GM21786 (cell line): ENCODE results near the gene CLBA1.
A peak's percentile ranks its signal among the peaks of the same experiment; 100 is the strongest.
"Not testable (repeated sequence)": the region's sequence is repeated elsewhere in the genome, so short reads cannot be mapped to it uniquely, and the experiment has no call there.

Source experiments
- ATAC-seq: cut with Tn5 transposase; IDR thresholded peaks from one replicate; pipeline ENCODE4 v1.9.1; 2021; ENCODE audit not compliant: unreplicated experiment

CLBA1 gene

DNA sequence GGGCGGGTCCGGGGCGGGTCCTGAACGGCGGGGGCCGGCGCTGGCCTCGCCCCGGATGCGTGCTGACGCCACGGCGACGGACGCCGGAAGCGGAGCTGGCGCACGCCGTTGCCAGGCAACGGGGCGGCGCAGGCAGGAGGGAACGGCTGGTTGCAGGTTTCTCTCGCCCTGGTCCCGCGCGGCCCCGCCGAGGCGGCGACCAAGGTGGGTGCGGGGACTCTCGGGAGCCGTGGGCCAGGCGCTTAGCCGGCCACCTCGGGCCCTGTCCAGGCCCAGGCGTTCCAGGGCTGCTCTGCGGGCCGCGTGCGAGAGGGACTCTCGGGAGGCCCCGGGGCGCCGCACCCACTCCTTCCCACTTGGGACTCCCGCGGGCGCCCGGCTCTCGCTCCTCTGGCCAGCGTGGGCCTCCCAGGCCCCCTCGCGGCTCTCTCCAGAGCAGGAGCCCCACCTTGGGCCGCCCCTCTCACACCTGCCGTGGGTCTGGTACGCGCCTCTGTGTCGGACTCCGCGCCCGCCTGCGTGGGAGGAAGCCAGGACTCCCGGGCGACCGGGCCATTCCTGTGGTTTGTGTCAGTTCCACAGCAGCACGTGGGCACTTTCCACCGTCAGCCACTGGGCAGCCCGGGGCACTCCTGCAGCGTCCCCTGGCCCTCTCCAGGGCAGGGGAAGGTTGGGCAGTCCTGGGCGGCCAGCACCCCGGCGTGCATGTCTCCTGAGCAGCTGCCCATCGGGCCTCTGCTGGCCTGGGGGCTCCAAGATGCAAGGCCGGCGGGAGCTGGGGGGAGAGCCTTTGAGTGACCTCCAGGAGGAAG is at the start of gene CLBA1:
CLBA1 (plus strand) TSS at position 114 of the 812 bp plus-strand sequence; CDS start at position 758, 644 bp downstream.
- peak; percentile 86 for ATAC-seq

GRCh38 chr14:104935955-104936354 is 49.6 kb upstream of the CLBA1 start:
- no peak for ATAC-seq

GRCh38 chr14:104936361-104937155 is 49.0 kb upstream of the CLBA1 start:
- no peak for ATAC-seq

- no peak for ATAC-seq
These were observed 48.4 kb upstream of the CLBA1 start for GRCh38 chr14:104937161-104937560.

GRCh38 chr14:104937694-104938365 is 47.8 kb upstream of the CLBA1 start:
- no peak for ATAC-seq

DNA sequence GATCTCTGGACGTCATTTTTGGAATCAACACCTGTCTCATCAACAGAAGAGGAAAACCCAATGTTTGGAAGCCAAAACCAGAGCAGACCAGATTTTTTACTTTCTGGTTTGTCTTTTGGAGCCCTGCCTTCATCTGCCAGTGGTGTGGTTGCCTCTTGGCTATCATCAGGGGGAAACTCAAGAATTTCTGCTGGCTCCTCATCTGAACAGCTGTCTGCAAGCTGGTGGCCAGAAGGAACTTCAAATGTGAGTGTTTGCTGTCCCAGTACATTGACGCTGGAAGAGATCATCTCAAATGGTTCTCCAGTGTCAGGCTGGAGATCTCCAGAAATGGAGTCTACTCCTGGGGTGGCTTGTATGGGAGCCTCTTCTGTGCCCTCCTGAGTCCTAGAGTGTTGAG is 47.2 kb upstream of the CLBA1 start:
- no peak for ATAC-seq

DNA sequence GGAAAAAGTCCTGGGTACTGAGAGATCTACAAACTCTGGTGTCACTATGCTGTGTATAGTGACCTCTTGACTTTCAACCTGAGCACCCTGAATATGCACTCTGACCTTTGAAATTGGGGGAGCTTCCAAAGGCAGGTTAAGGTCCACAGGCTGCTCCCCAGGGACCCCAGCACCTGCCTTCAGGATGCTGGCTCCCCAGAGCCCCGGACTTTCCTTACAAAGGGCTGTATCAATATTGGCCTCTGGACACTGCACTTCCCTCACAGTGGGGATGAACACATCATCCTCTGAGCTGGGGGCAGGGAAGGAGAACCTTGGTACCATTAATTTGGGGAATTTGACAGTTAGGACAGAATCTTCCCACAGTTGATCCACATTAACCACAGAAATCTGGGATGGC is 46.6 kb upstream of the CLBA1 start:
- no peak for ATAC-seq

GRCh38 chr14:104939666-104940410 is 45.8 kb upstream of the CLBA1 start:
- no peak for ATAC-seq

GRCh38 chr14:104940526-104941150 is 45.0 kb upstream of the CLBA1 start:
- ATAC-seq, result no peak

GRCh38 chr14:104941508-104942365 is 43.9 kb upstream of the CLBA1 start:
- ATAC-seq, result no peak

DNA sequence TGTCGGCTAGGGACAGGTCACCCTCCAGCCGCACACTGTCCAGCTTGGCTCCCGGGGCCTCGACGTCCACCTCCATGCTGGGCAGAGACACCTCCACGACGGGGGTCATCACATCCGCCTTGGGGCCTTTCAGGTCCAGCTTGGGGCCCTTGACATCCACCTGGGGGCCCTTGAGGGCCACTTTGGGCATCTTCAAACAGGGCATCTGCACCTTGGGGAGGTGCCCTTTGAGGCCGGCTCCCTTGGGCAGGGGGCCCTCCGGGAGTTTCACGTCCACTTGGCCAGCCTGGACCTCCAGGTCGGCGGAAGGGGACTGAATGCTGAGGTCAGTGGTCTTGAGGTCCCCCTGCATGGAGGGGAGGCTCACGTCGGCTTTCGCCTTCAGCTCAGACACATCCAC is 43.0 kb upstream of the CLBA1 start:
- no peak for ATAC-seq

GRCh38 chr14:104943216-104944015 is 42.2 kb upstream of the CLBA1 start:
- ATAC-seq, result not testable (repeated sequence)

- not testable (repeated sequence) for ATAC-seq
These were observed 41.6 kb upstream of the CLBA1 start for GRCh38 chr14:104944016-104944308.

DNA sequence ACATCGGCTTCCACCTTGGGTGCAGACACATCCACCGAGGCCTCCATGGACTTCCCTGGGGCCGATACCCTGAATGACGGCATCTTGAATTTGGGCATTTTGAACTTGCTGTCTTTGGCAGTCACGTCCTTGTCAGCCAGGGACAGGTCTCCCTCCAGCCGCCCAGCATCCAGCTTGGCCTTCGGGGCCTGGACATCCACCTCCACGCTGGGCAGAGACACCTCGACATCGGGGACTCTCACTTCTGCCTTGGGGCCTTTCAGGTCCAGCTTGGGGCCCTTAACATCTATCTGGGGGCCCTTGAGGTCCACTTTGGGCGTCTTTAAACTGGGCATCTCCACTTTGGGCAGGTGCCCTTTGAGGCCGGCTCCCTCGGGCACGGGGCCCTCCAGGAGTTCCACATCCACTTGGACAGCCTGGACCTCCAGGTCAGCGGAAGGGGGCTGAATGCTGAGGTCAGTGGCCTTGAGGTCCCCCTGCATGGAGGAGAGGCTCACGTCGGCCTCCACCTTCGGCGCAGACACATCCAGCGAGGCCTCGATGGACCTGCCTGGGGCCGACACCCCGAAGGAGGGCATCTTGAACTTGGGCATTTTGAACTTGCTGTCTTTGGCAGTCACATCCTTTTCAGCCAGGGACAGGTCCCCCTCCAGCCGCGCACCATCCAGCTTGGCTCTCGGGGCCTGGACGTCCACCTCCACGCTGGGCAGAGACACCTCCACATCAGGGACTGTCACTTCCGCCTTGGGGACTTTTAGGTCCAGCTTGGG is 41.0 kb upstream of the CLBA1 start:
- not testable (repeated sequence) for ATAC-seq

- not testable (repeated sequence) for ATAC-seq
These were observed 40.3 kb upstream of the CLBA1 start for GRCh38 chr14:104945266-104945665.

DNA sequence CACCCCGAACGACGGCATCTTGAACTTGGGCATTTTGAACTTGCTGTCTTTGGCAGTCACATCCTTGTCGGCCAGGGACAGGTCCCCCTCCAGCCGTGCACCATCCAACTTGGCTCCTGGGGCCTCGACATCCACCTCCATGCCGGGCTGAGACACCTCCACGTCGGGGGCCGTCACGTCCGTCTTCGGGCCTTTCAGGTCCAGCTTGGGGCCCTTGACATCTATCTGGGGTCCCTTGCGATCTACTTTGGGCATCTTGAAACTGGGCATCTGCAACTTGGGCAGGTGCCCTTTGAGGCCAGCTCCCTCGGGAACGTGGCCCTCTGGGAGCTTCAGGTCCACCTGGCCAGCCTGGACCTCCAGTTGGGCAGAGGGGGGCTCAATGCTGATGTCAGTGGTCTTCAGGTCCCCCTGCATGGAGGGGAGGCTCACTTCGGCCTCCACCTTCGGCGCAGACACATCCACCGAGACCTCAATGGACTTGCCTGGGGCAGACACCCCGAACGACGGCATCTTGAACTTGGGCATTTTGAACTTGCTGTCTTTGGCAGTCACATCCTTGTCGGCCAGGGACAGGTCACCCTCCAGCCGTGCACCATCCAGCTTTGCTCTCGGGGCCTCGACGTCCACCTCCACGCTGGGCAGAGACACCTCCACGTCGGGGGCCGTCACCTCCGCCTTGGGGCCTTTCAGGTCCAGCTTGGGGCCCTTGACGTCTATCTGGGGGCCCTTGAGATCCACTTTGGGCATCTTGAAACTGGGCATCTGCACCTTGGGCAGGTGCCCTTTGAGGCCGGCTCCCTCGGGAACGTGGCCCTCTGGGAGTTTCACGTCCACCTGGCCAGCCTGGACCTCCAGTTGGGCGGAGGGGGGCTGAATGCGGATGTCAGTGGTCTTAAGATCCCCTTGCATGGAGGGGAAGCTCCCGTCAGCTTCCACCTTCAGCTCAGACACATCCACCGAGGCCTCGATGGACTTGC is 39.3 kb upstream of the CLBA1 start:
- not testable (repeated sequence) for ATAC-seq

DNA sequence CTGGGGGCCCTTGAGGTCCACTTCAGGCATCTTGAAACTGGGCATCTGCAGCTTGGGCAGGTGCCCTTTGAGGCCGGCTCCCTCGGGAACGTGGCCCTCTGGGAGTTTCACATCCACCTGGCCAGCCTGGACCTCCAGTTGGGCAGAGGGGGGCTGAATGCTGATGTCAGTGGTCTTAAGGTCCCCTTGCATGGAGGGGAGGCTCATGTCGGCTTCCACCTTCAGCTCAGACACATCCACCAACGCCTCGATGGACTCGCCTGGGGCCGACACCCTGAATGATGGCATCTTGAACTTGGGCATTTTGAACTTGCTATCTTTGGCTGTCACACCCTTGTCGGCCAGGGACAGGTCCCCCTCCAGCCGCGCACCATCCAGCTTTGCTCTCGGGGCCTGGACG is 38.4 kb upstream of the CLBA1 start:
- ATAC-seq, result not testable (repeated sequence)
